Measurements from ENCODE around the gene RGS6.

GRCh38 chr14:72270147-72270727 lies 338.0 kb downstream of the RGS6 start:
- TF ChIP-seq ZNF274 (IDR thresholded peaks at IDR 0.05; ENCODE audit: low read depth, low read length) (no peak), YY1 (IDR thresholded peaks at IDR 0.05; ENCODE audit: insufficient read depth, insufficient read length) (no peak)
